GM19455 (cell line): ENCODE data around the gene KIRREL3.

ENCODE experiments used
- ATAC-seq: cut with Tn5 transposase; IDR thresholded peaks from one replicate; pipeline ENCODE4 v1.9.1; 2021; ENCODE audit not compliant: unreplicated experiment

The KIRREL3 gene

GRCh38 chr11:127000291-127000968, at the start of gene KIRREL3:
TSS of gene KIRREL3 (minus strand) at chr11:127000770.
- no peak for ATAC-seq

- ATAC-seq: no peak
Observed at GRCh38 chr11:127050186-127050585, 49.6 kb upstream of the KIRREL3 start.

- ATAC-seq: no peak
Observed at GRCh38 chr11:127049486-127049885, 48.9 kb upstream of the KIRREL3 start.

- ATAC-seq: no peak
Observed at GRCh38 chr11:127044535-127044934, 44.0 kb upstream of the KIRREL3 start.

- no peak for ATAC-seq
Observed at GRCh38 chr11:127042445-127042844, 41.9 kb upstream of the KIRREL3 start.

GRCh38 chr11:127039591-127039990, 39.0 kb upstream of the KIRREL3 start:
- no peak for ATAC-seq

- no peak for ATAC-seq
Observed at GRCh38 chr11:127037596-127037995, 37.0 kb upstream of the KIRREL3 start.

GRCh38 chr11:127037001-127037400, 36.4 kb upstream of the KIRREL3 start:
- ATAC-seq: no peak

GRCh38 chr11:127035824-127036223, 35.3 kb upstream of the KIRREL3 start:
- no peak for ATAC-seq

GRCh38 chr11:127034973-127035372, 34.4 kb upstream of the KIRREL3 start:
- ATAC-seq: no peak

- no peak for ATAC-seq
Observed at GRCh38 chr11:127028648-127029047, 28.1 kb upstream of the KIRREL3 start.

- ATAC-seq: no peak
Observed at GRCh38 chr11:127027789-127028188, 27.2 kb upstream of the KIRREL3 start.

GRCh38 chr11:127027000-127027399, 26.4 kb upstream of the KIRREL3 start:
- ATAC-seq: no peak

GRCh38 chr11:127023991-127024390, 23.4 kb upstream of the KIRREL3 start:
- no peak for ATAC-seq

- ATAC-seq: no peak
Observed at GRCh38 chr11:127018683-127019279, 18.2 kb upstream of the KIRREL3 start.

- ATAC-seq: no peak
Observed at GRCh38 chr11:127017482-127017881, 16.9 kb upstream of the KIRREL3 start.

GRCh38 chr11:127013550-127013949, 13.0 kb upstream of the KIRREL3 start:
- ATAC-seq: no peak

- ATAC-seq: no peak
Observed at GRCh38 chr11:127006311-127006710, 5.7 kb upstream of the KIRREL3 start.

- ATAC-seq: no peak
Observed at GRCh38 chr11:127003260-127003981, 2.9 kb upstream of the KIRREL3 start.

GRCh38 chr11:127002669-127003259, 2.2 kb upstream of the KIRREL3 start:
- ATAC-seq: no peak

GRCh38 chr11:127000981-127001380, 411 bp upstream of the KIRREL3 start:
- no peak for ATAC-seq

GRCh38 chr11:126999366-126999765, 1.2 kb downstream of the KIRREL3 start:
- no peak for ATAC-seq
